HG03097 (cell line): ENCODE measurements around the gene PTPRJ.
"Not testable (repeated sequence)": the region's sequence is repeated elsewhere in the genome, so short reads cannot be mapped to it uniquely, and the experiment has no call there.

Experiments
- ATAC-seq: cut with Tn5 transposase; IDR thresholded peaks from one replicate; pipeline ENCODE4 v1.9.1; 2021; ENCODE audit not compliant: unreplicated experiment, low FRiP score

PTPRJ gene

GRCh38 chr11:47980088-47980906 lies at the start of gene PTPRJ:
PTPRJ (plus strand) TSS chr11:47980559; CDS start chr11:47980913, 354 bp downstream.
- peak; percentile 27 for ATAC-seq

GRCh38 chr11:47932544-47932943 lies 47.8 kb upstream of the PTPRJ start:
- no peak for ATAC-seq

- ATAC-seq: not testable (repeated sequence)
Observed at GRCh38 chr11:47933797-47934196, 46.6 kb upstream of the PTPRJ start.

- ATAC-seq: no peak
Observed at GRCh38 chr11:47938791-47939560, 41.4 kb upstream of the PTPRJ start.

GRCh38 chr11:47940904-47941649 lies 39.3 kb upstream of the PTPRJ start:
- no peak for ATAC-seq

GRCh38 chr11:47941907-47942558 lies 38.3 kb upstream of the PTPRJ start:
- ATAC-seq: no peak

- no peak for ATAC-seq
Observed at GRCh38 chr11:47943721-47944586, 36.4 kb upstream of the PTPRJ start.

- no peak for ATAC-seq
Observed at GRCh38 chr11:47944632-47945031, 35.7 kb upstream of the PTPRJ start.

GRCh38 chr11:47946682-47947559 lies 33.4 kb upstream of the PTPRJ start:
- no peak for ATAC-seq

GRCh38 chr11:47948137-47948536 lies 32.2 kb upstream of the PTPRJ start:
- ATAC-seq: no peak

GRCh38 chr11:47949001-47949675 lies 31.2 kb upstream of the PTPRJ start:
- ATAC-seq: not testable (repeated sequence)

GRCh38 chr11:47950396-47950795 lies 30.0 kb upstream of the PTPRJ start:
- peak; percentile 80 for ATAC-seq

GRCh38 chr11:47951504-47951903 lies 28.9 kb upstream of the PTPRJ start:
- ATAC-seq: not testable (repeated sequence)

- no peak for ATAC-seq
Observed at GRCh38 chr11:47955061-47955755, 25.2 kb upstream of the PTPRJ start.

- no peak for ATAC-seq
Observed at GRCh38 chr11:47960015-47960414, 20.3 kb upstream of the PTPRJ start.

- no peak for ATAC-seq
Observed at GRCh38 chr11:47961383-47961782, 19.0 kb upstream of the PTPRJ start.

GRCh38 chr11:47964546-47964945 lies 15.8 kb upstream of the PTPRJ start:
- no peak for ATAC-seq
